UCSD-AML1 (cell line): Measurements from ENCODE around the gene CREB3L1.

ENCODE experiments used
- DNase-seq: peaks from one replicate; lab custom pipeline; 2025; ENCODE audit not compliant: unreplicated experiment; lab: John Stamatoyannopoulos, UW

CREB3L1 gene

GRCh38 chr11:46272816-46273427, 4.5 kb upstream of the CREB3L1 start:
- peak; percentile 56 for DNase-seq

GRCh38 chr11:46273511-46274205, 3.8 kb upstream of the CREB3L1 start:
- no peak for DNase-seq

GRCh38 chr11:46275964-46276641, 1.4 kb upstream of the CREB3L1 start:
- no peak for DNase-seq

- no peak for DNase-seq
Observed at GRCh38 chr11:46277313-46277621, 195 bp upstream of the CREB3L1 start.

GRCh38 chr11:46278387-46279125, 1.1 kb downstream of the CREB3L1 start:
- DNase-seq, result no peak

- DNase-seq, result no peak
Observed at GRCh38 chr11:46279126-46280099, 2.0 kb downstream of the CREB3L1 start.

- no peak for DNase-seq
Observed at GRCh38 chr11:46280706-46281105, 3.2 kb downstream of the CREB3L1 start.

- no peak for DNase-seq
Observed at GRCh38 chr11:46281371-46281831, 3.9 kb downstream of the CREB3L1 start.

- DNase-seq, result no peak
Observed at GRCh38 chr11:46285173-46285572, 7.7 kb downstream of the CREB3L1 start.

GRCh38 chr11:46285594-46286033, 8.2 kb downstream of the CREB3L1 start:
- no peak for DNase-seq

- no peak for DNase-seq
Observed at GRCh38 chr11:46286789-46287188, 9.3 kb downstream of the CREB3L1 start.

GRCh38 chr11:46288451-46288850, 11.0 kb downstream of the CREB3L1 start:
- DNase-seq, result no peak

GRCh38 chr11:46290011-46290410, 12.5 kb downstream of the CREB3L1 start:
- no peak for DNase-seq

- no peak for DNase-seq
Observed at GRCh38 chr11:46290598-46291309, 13.3 kb downstream of the CREB3L1 start.

GRCh38 chr11:46291441-46292150, 14.1 kb downstream of the CREB3L1 start:
- DNase-seq, result no peak

GRCh38 chr11:46293066-46293465, 15.6 kb downstream of the CREB3L1 start:
- DNase-seq, result no peak

GRCh38 chr11:46293641-46294103, 16.2 kb downstream of the CREB3L1 start:
- DNase-seq, result no peak

GRCh38 chr11:46294365-46295309, 17.2 kb downstream of the CREB3L1 start:
- DNase-seq, result no peak
